Measurements from ENCODE around the gene ARIH2. TPM values are rescaled to one million over a fixed set of nuclear protein-coding genes. Genes with fewer than 3 reads are reported as not detected.

The ARIH2 gene
- total RNA-seq, 1 experiment from 2014 or later, result 76.8 TPM

DNA sequence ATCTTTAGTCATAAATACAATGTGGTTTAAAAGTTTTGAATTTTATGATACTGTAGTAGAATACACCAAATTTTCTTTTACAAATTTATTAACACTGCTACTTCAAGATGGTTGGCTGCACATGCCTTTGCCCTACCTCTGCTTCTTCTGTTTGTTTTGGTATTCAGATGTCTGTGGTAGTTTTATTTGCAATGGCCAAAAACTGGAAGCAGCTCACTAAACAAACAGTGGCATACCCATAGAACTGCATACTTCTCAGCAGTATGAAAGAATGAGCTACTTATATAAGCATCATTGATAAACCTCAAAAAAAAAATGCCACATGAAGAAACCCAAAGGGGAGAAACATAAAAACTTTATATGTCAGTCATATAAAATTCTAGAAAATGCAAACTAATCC is 19.5 kb downstream of the ARIH2 start:
- TF ChIP-seq, protein P1, sequence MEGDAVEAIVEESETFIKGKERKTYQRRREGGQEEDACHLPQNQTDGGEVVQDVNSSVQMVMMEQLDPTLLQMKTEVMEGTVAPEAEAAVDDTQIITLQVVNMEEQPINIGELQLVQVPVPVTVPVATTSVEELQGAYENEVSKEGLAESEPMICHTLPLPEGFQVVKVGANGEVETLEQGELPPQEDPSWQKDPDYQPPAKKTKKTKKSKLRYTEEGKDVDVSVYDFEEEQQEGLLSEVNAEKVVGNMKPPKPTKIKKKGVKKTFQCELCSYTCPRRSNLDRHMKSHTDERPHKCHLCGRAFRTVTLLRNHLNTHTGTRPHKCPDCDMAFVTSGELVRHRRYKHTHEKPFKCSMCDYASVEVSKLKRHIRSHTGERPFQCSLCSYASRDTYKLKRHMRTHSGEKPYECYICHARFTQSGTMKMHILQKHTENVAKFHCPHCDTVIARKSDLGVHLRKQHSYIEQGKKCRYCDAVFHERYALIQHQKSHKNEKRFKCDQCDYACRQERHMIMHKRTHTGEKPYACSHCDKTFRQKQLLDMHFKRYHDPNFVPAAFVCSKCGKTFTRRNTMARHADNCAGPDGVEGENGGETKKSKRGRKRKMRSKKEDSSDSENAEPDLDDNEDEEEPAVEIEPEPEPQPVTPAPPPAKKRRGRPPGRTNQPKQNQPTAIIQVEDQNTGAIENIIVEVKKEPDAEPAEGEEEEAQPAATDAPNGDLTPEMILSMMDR (conservative IDR thresholded peaks at IDR 0.05; ENCODE audit: low read depth, low read length), result no peak
- no peak for TF ChIP-seq EZH2 (IDR thresholded peaks at IDR 0.05; ENCODE audit: borderline replicate concordance, low read depth, low read length, poor library complexity, severe bottlenecking)
- DNase-seq (ENCODE audit: low spot score), result no peak
- POLR2A ChIA-PET (ENCODE audit: low non-redundant PET), result no interaction called here
- Histone ChIP-seq H3K4me3 (ENCODE audit: low read depth, low read length, poor library complexity, severe bottlenecking) (no peak overlapping the region), H3K36me3 (ENCODE audit: insufficient read depth, low read length, poor library complexity, severe bottlenecking) (peaks cover 7% of the 10 kb centered on the region), H3K9me3 (ENCODE audit: low read depth, low read length, poor library complexity, severe bottlenecking) (no peaks in the 10 kb centered on the region), H3K27me3 (replicated peaks; ENCODE audit: insufficient read depth, low read depth, low read length, poor library complexity) (no peaks in the 10 kb centered on the region), H3K4me1 (ENCODE audit: insufficient read depth, low read length, poor library complexity, severe bottlenecking) (no peaks in the 10 kb centered on the region), H3K27ac (ENCODE audit: low read depth, low read length, poor library complexity, severe bottlenecking) (no peak overlapping the region)
- no TSS peak for BruUV-seq (replicated peaks)
- CTCF ChIA-PET, result no interaction called here
- intact Hi-C loops (cut with micrococcal nuclease; ENCODE audit: unreplicated experiment), result no loop called here

DNA sequence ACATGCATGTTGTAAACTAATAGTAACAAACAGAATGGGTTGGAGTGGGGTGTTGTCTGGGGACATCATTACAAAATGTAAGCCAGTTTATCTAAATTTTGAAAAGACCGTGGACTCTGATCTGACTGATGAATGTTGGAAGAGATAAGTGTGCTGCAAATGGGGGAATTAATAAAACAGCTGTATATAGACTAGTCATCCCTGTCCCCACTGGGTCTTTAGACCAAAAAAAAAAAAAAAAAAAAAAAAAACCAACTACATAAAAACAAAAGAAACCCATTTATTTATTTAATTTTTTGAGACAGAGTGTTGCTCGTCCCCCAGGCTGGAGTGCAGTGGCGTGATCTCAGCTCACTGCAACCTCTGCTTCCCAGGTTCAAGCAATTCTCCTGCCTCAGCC is 20.0 kb downstream of the ARIH2 start:
- no TSS peak for BruUV-seq (replicated peaks)
- no peaks in the 10 kb centered on the region for H3K9me3 ChIP-seq (ENCODE audit: low read depth, low read length, poor library complexity, severe bottlenecking)
- intact Hi-C loops (cut with micrococcal nuclease; ENCODE audit: unreplicated experiment), result no loop called here
- H3K4me1 ChIP-seq (ENCODE audit: insufficient read depth, low read length, poor library complexity, severe bottlenecking), result no peaks in the 10 kb centered on the region
- no peak for TF ChIP-seq EZH2 (IDR thresholded peaks at IDR 0.05; ENCODE audit: borderline replicate concordance, low read depth, low read length, poor library complexity, severe bottlenecking)
- TF ChIP-seq, protein P1 (conservative IDR thresholded peaks at IDR 0.05; ENCODE audit: low read depth, low read length), result no peak
- POLR2A ChIA-PET (ENCODE audit: low non-redundant PET), result no interaction called here
- H3K4me3 ChIP-seq (ENCODE audit: low read depth, low read length, poor library complexity, severe bottlenecking), result no peak overlapping the region
- DNase-seq (ENCODE audit: low spot score), result no peak
- peaks cover 7% of the 10 kb centered on the region for H3K36me3 ChIP-seq (ENCODE audit: insufficient read depth, low read length, poor library complexity, severe bottlenecking)
- CTCF ChIA-PET, result interaction anchor here (0.7 kb wide), 1 partner anchor 199 kb away, joined by 10 read pairs; no protein-coding TSS in a partner anchor
- H3K27me3 ChIP-seq (replicated peaks; ENCODE audit: insufficient read depth, low read depth, low read length, poor library complexity), result no peaks in the 10 kb centered on the region
- no peak overlapping the region for H3K27ac ChIP-seq (ENCODE audit: low read depth, low read length, poor library complexity, severe bottlenecking)

DNA sequence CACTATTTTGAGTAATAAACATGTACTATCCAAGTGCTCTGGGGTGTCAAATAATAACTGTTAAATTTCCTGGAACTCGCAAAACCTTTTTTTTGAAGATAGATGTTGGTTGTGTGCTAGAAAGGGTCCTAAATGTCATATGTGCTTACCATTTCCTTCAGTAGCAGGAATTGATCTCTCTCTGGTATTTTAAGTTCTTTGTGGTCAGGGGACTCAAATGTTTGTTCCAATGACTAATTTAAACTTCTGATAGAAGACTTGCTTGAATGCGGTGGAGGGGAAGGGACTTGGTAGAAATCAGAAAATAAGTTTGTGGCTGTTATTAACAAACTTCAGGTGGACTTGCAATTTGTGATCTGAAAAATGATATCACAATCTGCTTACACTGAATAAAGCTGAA is 26.8 kb downstream of the ARIH2 start:
- no peak overlapping the region for H3K27ac ChIP-seq (ENCODE audit: low read depth, low read length, poor library complexity, severe bottlenecking)
- H3K36me3 ChIP-seq (ENCODE audit: insufficient read depth, low read length, poor library complexity, severe bottlenecking), result no peaks in the 10 kb centered on the region
- TF ChIP-seq, protein P1 (conservative IDR thresholded peaks at IDR 0.05; ENCODE audit: low read depth, low read length), result no peak
- no peak for TF ChIP-seq EZH2 (IDR thresholded peaks at IDR 0.05; ENCODE audit: borderline replicate concordance, low read depth, low read length, poor library complexity, severe bottlenecking)
- ChIA-PET POLR2A (ENCODE audit: low non-redundant PET) (no interaction called here), CTCF (no interaction called here)
- no peaks in the 10 kb centered on the region for H3K27me3 ChIP-seq (replicated peaks; ENCODE audit: insufficient read depth, low read depth, low read length, poor library complexity)
- no peaks in the 10 kb centered on the region for H3K9me3 ChIP-seq (ENCODE audit: low read depth, low read length, poor library complexity, severe bottlenecking)
- intact Hi-C loops (cut with micrococcal nuclease; ENCODE audit: unreplicated experiment), result no loop called here
- no peak for DNase-seq (ENCODE audit: low spot score)
- no TSS peak for BruUV-seq (replicated peaks)
- no peak overlapping the region for H3K4me3 ChIP-seq (ENCODE audit: low read depth, low read length, poor library complexity, severe bottlenecking)
- no peaks in the 10 kb centered on the region for H3K4me1 ChIP-seq (ENCODE audit: insufficient read depth, low read length, poor library complexity, severe bottlenecking)
